Testis (tissue), 2 donors: Measurements from ENCODE around the gene ZFPM1.

Experiments used
- POLR2A ChIP-seq: fragments of 450-650 bp; IDR thresholded peaks from one replicate; pipeline ENCODE4 v1.6.1; 2017; ENCODE audit warnings: antibody characterized with exemption, mild to moderate bottlenecking, moderate library complexity
- TF ChIP-seq, protein P1 (sequence below), 3 experiments: fragments of 450-650 bp in 2 of 3; fragments of 200-600 bp in 1 of 3; sonication (generic) in 1 of 3; IDR thresholded peaks; one replicate each; pipeline ENCODE4 v1.5.1; 2016 to 2019; ENCODE audit warnings: antibody characterized with exemption in 3 of 3, mild to moderate bottlenecking in 2 of 3, moderate library complexity in 1 of 3

DNA sequence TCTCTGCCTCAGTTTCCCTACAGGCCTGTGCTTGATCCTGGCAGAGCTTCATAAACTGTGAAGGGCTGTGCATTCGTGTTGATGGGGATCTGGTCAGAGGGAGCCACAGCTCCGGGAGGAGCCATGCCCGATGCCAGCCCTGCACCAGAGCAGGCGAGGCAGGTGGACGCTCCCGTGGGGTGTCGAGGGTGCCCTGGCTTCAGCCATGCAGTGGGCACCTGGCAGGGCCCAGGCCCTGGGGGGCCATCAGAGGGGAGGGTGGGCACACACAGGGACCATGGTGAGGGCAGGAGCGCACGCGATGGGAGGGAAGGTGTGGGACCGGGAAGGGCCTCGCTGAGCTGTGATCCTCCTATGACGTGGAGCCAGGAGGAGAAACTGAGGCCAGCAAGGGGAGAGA is 22.0 kb downstream of the ZFPM1 start:
- TF ChIP-seq POLR2A = no peak
- TF ChIP-seq, protein P1, sequence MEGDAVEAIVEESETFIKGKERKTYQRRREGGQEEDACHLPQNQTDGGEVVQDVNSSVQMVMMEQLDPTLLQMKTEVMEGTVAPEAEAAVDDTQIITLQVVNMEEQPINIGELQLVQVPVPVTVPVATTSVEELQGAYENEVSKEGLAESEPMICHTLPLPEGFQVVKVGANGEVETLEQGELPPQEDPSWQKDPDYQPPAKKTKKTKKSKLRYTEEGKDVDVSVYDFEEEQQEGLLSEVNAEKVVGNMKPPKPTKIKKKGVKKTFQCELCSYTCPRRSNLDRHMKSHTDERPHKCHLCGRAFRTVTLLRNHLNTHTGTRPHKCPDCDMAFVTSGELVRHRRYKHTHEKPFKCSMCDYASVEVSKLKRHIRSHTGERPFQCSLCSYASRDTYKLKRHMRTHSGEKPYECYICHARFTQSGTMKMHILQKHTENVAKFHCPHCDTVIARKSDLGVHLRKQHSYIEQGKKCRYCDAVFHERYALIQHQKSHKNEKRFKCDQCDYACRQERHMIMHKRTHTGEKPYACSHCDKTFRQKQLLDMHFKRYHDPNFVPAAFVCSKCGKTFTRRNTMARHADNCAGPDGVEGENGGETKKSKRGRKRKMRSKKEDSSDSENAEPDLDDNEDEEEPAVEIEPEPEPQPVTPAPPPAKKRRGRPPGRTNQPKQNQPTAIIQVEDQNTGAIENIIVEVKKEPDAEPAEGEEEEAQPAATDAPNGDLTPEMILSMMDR (IDR thresholded peaks at IDR 0.05) = no peak
